Erythroblast (primary cell): ENCODE results near the gene THOP1.

ENCODE experiments used
- DNase-seq, 2 experiments: peaks; one replicate each; lab custom pipeline; 2025; lab: John Stamatoyannopoulos, UW
- GATA1 ChIP-seq: IDR thresholded peaks from 2 replicates; pipeline ENCODE4 v1.6.1; 2011; ENCODE audit warnings: low read depth, mild to moderate bottlenecking, control low read depth, low read length, moderate library complexity
- POLR2A ChIP-seq: IDR thresholded peaks from 2 replicates; pipeline ENCODE4 v1.6.1; 2011; ENCODE audit warnings: mild to moderate bottlenecking, low read length

THOP1 gene

DNA sequence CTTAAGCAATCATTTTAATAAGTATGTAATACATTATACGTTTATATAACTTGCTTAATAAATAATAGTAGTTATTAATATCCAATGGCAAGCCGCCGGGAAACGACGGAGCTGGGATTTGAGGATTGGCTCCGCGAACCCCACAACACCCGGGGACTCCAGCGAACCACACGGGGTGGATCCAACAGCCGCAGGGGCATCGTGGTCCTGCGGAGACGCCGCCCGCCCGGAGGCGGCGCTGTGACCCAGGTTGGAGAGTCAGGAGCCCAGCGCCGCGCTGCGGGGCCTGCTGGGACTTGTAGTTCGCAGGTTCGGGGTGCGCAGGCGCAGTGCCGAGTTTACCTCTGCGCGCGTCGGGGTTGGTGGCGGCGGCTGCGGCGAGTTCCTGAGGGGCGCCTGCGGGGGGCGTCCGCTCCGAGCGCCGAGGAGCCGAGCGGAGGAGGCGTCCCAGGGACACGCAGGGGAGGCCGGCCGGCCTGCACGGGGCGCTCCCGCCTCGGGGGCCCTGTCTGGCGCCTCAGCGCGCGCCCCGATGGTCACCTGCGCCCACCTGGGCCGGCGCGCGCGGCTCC is 34.3 kb downstream of the THOP1 start, which contains the start of gene ZNF554:
ZNF554 (plus strand) TSS at position 329 of the 572 bp plus-strand sequence; CDS start at position 533, 204 bp downstream.
- peak; percentile 22 for TF ChIP-seq POLR2A
- TF ChIP-seq GATA1, result no peak
- DNase-seq, result peak; percentile 97 to 98

DNA sequence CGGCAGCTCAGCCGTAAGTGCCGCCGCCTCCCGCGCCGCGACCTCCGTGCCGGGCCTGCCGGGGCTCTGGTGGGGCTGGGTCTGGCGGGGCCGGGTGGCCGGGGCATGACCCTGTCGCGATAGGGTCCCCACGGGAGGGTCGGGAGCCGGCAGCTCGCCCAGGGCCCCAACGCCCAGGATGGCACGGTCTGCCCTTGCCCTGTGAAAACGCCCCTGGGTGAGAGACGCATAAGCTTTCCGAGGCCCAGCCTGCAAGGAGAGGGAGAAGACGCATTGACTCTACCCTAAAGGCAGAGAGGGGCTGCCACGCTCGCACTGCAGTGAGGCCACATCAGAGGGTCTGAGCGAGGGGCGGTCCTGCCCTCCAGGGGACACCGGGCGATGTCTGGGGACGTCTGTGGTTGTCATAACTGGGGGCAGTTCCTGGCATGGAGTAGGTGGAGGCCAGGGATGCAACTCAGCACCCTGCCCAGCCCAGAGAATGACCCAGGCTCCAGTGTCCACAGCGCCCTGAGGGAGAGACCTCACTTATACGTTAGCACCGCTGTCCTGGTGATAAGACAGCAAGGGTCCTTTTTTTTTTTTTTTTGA is 34.9 kb downstream of the THOP1 start:
- TF ChIP-seq GATA1 (no peak), POLR2A (no peak)
- DNase-seq, result peak in 1 of 2 experiments; percentile 49

DNA sequence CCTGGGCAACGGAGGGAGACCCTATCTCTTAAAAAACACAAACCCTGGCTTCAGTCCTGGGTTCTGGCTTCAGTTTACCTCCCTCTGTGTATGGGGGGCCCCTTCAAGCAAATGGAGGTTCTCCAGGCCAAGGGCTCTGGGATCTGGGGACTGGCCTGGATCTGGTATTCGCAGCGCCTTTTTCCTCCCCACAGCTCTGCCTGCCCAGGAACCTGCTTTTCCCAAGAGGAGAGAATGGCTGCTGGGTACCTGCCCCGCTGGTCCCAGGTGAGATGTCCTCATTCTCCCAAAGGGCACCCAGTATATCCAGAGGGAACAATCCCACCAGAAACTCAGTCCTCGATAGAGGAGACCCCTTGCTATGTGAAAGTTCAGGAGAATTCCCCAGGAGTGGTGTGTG is 37.5 kb downstream of the THOP1 start:
- TF ChIP-seq GATA1 (no peak), POLR2A (no peak)
- no peak for DNase-seq

DNA sequence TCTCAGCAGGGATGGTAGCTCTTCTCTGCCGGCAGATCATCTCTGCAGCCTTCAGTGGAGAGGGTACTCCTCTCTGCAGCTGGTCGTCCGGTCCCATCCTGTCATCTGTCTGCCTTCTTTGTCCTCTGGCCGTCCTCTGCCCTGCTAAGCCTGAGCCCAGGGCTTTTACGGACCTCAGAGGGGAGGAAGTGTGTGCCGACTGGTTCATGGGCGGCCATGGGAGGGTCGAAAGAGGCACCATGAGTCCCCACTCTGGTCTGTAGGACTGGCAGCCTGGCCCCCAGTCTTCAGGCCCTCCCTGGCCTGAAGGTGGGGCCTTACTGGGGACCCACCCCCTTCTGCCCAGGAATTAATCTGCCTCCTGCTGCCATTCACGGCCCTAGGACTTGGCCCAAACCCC is 38.3 kb downstream of the THOP1 start:
- TF ChIP-seq GATA1, result no peak
- TF ChIP-seq POLR2A, result no peak
- no peak for DNase-seq

DNA sequence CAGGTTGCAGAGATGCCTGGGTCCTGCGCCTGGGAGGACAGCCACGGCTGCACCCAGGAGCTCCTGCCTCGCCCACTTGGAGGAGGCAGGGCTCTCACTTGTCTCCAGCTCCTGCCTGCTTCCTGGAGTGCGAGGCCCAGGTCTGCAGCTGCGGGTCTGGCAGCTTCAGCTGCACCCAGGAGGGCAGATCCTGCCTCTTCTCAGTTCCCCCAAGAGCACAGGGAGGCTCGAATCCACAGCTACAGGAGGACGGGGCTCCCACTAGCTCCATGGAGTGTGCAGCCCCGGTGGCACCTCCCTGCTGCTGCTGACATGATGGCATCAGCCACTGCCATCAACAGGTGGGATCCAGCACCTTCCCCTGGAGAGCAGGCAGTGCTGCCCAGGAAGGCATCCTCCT is 38.8 kb downstream of the THOP1 start:
- TF ChIP-seq POLR2A (no peak), GATA1 (no peak)
- DNase-seq, result no peak

DNA sequence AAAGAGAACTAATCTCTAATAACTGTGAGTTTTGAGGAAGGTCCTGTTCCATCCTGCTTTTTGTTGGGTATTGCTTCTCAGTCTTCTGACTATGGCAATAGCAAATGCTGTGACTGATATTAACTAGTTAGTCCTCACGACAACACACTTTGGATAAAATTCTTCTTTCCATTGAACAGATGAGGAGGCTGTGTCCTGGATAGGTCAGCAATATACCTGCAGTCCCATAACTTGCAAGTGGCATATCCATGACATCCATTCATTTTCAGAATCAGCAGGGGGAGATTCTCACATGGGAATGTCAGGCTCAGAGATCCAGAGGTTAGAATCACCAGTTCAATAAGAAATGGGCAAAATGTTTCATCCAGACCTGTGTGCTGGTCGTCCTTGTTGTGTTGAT is 41.7 kb downstream of the THOP1 start:
- TF ChIP-seq GATA1 (no peak), POLR2A (no peak)
- DNase-seq, result no peak

DNA sequence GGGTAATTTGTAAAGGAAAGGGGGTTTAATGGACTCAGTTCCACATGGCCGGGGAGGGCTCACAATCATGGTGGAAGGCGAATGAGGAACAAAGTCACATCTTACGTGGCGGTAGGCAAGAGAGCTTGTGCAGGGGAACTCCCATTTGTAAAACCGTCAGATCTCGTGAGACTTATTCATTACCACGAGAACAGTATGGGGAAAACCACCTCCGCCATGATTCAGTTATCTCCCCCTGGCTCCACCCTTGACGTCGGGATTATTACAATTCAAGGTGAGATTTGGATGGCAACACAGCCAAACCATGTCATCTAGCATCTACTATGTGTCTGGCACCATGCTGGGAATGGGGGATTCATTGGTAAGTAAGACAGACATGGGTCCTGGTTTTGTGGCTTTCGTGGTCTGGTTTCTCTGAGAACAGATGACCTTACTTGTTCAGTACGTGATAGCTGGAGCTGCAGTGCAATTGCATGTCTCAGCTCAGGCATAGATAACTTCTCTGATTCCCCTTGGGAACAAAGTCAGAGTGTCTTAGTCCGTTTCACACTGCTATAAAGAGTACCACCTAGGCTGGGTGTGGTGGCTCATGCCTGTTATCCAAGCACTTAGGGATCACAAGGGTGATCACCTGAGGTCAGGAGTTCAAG is 42.7 kb downstream of the THOP1 start:
- no peak for TF ChIP-seq POLR2A
- TF ChIP-seq GATA1, result no peak
- DNase-seq, result no peak

DNA sequence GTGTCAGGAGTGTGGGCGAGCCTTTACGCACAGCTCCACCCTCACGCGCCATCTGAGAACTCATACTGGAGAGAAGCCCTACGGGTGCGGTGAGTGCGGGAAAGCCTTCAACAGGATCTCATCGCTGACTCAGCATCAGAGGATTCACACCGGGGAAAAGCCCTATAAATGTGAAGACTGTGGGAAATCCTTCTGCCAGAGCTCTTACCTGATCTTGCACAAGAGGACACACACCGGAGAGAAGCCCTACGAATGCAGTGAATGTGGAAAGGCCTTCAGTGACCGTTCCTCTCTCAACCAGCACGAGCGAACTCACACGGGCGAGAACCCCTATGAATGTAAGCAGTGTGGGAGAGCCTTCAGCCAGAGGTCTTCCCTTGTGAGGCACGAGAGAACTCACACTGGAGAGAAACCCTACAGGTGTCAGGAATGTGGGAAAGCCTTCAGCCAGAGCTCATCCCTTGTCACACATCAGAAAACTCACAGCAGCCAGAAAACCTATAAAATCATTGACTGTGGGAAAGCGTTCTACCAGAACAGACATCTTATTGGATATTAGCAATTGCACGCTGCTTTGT is 49.1 kb downstream of the THOP1 start:
- no peak for DNase-seq
- TF ChIP-seq GATA1, result no peak
- no peak for TF ChIP-seq POLR2A

DNA sequence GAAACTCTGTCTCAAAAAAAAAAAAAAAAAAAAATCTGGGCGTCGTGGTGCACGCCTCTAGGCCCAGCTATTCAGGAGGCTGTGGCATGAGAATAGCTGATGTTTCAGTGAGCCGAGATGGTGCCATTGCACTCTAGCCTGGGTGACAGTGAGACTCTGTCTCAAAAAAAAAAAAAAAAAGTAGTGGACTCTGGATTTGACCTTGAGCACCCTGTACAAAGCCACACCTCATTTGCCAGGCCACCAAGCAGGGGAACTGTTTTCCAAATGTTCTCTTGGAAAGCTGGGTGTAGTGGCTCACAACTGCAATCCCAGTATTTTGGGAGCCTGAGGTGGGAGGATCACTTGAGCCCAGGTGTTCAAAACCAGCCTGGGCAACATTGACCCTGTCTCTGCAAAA is 52.1 kb downstream of the THOP1 start:
- no peak for DNase-seq
- TF ChIP-seq POLR2A (no peak), GATA1 (no peak)

DNA sequence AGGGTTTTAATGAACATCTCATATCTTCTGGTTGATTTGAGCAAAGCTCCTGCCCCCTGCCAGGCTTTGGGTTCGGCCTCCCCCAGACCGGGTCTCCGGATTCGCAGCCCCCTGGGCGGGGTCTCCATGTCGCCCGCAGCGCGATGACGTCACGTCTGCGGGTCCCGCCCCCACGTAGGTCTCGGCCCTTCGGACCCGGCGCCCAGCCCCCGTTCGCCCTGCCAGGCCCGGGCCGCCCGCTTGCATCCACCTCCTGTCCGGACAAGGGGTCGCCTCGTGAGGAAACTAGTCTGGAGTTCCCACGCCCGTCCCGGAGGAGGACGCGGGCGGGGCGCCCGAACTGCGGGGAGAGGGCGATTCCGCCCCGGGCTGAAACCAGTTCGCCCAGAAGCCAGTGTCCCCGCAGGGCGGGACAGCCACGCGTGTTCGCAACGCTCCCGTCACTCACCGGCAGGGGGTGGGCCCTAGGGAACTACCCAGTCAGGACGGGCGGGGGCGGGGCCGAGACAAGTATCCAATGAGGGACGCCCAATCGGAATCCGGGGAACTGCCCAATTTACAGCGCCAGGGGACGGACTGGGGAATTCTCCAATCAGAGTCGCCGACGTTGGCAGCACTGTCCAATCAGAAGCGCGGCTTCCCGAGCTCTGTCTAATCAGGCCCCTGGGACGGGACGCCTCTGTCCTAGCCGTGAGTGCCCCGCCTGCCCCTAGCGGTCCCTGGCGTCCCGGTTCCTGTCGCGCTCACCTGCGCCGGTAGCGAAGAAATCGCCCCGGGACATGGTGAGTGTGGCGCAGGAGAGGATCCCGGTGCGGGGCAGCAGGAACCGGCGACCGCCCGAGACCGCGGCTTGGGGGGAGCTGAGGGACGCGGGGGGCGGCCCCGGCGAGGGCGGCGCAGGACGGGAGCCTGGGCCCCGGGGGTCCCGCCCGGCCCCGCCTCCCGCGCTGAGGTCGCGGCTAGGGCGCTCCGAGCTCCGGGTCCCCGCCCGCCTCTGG is 55.8 kb downstream of the THOP1 start, which contains the start of gene ZNF555:
ZNF555 (plus strand) TSS at position 682 of the 998 bp plus-strand sequence; CDS start at position 780, 98 bp downstream.
- DNase-seq, result peak; percentile 95 to 97
- TF ChIP-seq GATA1, result no peak
- TF ChIP-seq POLR2A, result peak; percentile 22

DNA sequence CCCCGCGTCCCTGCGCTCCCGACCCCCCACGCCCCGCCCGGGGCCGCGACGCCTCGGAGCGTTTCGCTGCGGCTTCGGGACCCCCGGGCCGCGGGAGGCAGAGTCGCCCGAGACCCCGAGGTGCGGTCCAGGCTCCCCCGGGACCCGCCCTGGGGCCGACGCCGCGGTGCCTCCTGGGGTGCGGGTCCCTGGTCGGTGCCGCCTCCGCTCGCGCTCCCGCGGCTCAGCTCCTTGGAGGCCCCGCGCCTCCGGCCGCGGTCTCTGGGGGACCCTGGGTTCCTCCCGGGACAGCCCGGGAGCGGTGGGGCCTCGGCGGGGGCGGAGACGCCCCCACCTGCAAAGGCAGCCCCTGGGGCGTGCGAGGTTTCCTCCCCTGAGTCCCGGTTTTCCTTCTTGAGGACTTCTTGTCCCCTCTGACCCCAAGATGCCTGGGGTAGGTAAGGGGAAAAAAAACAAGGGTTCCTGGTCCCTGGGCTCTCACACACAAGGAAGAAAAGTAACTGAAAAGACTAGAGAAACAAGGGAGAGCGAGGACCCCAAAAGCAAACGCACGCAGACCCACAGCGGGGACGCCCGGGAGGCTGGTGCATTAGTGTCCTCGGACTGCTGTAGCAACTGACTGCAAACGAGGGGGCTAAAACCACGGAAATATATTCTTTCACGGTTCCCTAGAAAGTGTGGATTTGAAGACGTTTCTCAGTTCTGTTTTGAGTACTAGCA is 56.7 kb downstream of the THOP1 start:
- TF ChIP-seq GATA1, result no peak
- TF ChIP-seq POLR2A, result no peak

DNA sequence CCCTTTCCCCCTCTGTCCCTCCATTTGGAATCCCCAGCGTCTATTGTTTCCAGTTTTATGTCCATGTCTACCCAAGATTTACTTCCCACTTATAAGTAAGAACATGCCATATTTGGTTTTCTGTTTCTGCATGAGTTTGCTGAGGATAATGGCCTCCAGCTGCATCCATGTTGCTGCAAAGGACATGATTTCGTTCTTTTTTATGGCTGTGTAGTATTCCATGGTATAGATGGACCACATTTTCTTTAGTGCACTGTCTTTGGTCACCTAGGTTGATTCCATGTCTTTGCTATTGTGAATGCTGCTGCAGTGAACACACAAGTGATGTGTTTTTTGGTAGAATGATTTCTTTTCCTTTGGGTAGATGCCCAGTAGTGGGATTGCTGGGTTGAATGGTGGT is 59.8 kb downstream of the THOP1 start:
- TF ChIP-seq POLR2A (no peak), GATA1 (no peak)
- no peak for DNase-seq

More for the DNA sequence above, 56.7 kb downstream of the THOP1 start:
- no peak for DNase-seq
